SH-SY5Y (cell line): Measurements from ENCODE around the gene OLFM2.

Experiments used
- GATA2 ChIP-seq: IDR thresholded peaks from 2 replicates; pipeline ENCODE4 v1.6.1; 2011; ENCODE audit warnings: mild to moderate bottlenecking, low read depth, low read length
- GATA3 ChIP-seq: IDR thresholded peaks from 2 replicates; pipeline ENCODE4 v1.6.1; 2011; ENCODE audit warnings: low read depth, mild to moderate bottlenecking, low read length, moderate library complexity

- TF ChIP-seq GATA2, result no peak
- TF ChIP-seq GATA3, result no peak
Measured at GRCh38 chr19:9971166-9971897, 35.0 kb upstream of the OLFM2 start.
